RWPE1 (cell line): Measurements from ENCODE around the gene ARNT2.

Experiments
- CTCF ChIA-PET: fragments of 350-600 bp; sonication (Branson Sonifier 250); formaldehyde crosslinking; extraction: SDS; loops from one replicate; lab custom pipeline; 2021; lab: Yijun Ruan, JAX
- POLR2A ChIA-PET: fragments of 400-600 bp; formaldehyde crosslinking; extraction: SDS; loops from one replicate; lab custom pipeline; 2020; ENCODE audit warnings: antibody characterized with exemption; ENCODE audit not compliant: low non-redundant PET; lab: Yijun Ruan, JAX
- DNase-seq: peaks from one replicate; pipeline ENCODE4 v3.0.0; 2012; ENCODE audit warnings: low spot score
- H3K27ac ChIP-seq: fragments of 450-650 bp; 2 replicates; pipeline ENCODE4 v1.5.1; 2017
- CTCF ChIP-seq: fragments of 450-650 bp; conservative IDR thresholded peaks from 2 replicates; pipeline ENCODE4 v1.5.1; 2017; ENCODE audit warnings: low read depth, mild to moderate bottlenecking

ARNT2 gene

GRCh38 chr15:80487839-80488390 is 83.7 kb downstream of the ARNT2 start:
- DNase-seq: no peak
- ChIA-PET POLR2A (no interaction called here), CTCF (no interaction called here)
- no peak overlapping the region for H3K27ac ChIP-seq
- no peak for TF ChIP-seq CTCF

- POLR2A ChIA-PET: no interaction called here
- H3K27ac ChIP-seq: no peak overlapping the region
- DNase-seq: peak; percentile 42
- TF ChIP-seq CTCF: no peak
- CTCF ChIA-PET: no interaction called here
Observed at GRCh38 chr15:80489030-80489594, 84.9 kb downstream of the ARNT2 start.

- H3K27ac ChIP-seq: no peak overlapping the region
- CTCF ChIA-PET: no interaction called here
- POLR2A ChIA-PET: no interaction called here
- no peak for TF ChIP-seq CTCF
- no peak for DNase-seq
Observed at GRCh38 chr15:80490431-80490990, 86.3 kb downstream of the ARNT2 start.

- ChIA-PET POLR2A (no interaction called here), CTCF (no interaction called here)
- DNase-seq: no peak
- TF ChIP-seq CTCF: no peak
- no peak overlapping the region for H3K27ac ChIP-seq
Observed at GRCh38 chr15:80491163-80491847, 87.1 kb downstream of the ARNT2 start.

- no peak overlapping the region for H3K27ac ChIP-seq
- TF ChIP-seq CTCF: no peak
- CTCF ChIA-PET: interaction anchor here (0.7 kb wide), 1 partner anchor 137 kb away, joined by 3 read pairs; no protein-coding TSS in a partner anchor
- DNase-seq: no peak
- POLR2A ChIA-PET: no interaction called here
Observed at GRCh38 chr15:80492409-80492808, 88.2 kb downstream of the ARNT2 start.

- H3K27ac ChIP-seq: no peak overlapping the region
- ChIA-PET CTCF (interaction anchor here (0.7 kb wide), 1 partner anchor 137 kb away, joined by 3 read pairs; no protein-coding TSS in a partner anchor), POLR2A (no interaction called here)
- no peak for DNase-seq
- no peak for TF ChIP-seq CTCF
Observed at GRCh38 chr15:80492874-80493273, 88.7 kb downstream of the ARNT2 start.
